Measurements from ENCODE around the gene TRIM33.

DNA sequence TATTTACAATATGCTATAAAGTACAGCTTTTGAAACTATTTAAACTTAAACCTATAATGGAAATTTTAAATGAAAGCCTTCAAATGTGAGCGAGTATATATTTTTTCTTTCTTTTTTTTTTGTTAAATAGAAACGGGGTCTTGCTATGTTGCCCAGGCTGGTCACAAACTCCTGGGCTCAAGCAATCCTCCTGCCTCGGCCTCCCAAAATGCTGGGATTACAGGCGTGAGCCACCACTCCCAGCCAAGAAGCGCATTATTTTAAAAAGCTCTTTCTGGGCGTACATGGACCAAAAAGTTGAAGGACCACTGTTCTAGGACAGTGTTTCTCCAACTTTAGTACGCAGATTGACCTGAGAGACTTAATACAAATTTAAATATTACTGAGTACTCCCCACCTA is 87.5 kb downstream of the TRIM33 start:
- TF ChIP-seq, protein P1, sequence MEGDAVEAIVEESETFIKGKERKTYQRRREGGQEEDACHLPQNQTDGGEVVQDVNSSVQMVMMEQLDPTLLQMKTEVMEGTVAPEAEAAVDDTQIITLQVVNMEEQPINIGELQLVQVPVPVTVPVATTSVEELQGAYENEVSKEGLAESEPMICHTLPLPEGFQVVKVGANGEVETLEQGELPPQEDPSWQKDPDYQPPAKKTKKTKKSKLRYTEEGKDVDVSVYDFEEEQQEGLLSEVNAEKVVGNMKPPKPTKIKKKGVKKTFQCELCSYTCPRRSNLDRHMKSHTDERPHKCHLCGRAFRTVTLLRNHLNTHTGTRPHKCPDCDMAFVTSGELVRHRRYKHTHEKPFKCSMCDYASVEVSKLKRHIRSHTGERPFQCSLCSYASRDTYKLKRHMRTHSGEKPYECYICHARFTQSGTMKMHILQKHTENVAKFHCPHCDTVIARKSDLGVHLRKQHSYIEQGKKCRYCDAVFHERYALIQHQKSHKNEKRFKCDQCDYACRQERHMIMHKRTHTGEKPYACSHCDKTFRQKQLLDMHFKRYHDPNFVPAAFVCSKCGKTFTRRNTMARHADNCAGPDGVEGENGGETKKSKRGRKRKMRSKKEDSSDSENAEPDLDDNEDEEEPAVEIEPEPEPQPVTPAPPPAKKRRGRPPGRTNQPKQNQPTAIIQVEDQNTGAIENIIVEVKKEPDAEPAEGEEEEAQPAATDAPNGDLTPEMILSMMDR (conservative IDR thresholded peaks at IDR 0.05; ENCODE audit: low read depth in 2 of 2), result no peak
- TF ChIP-seq POLR2AphosphoS5 (IDR thresholded peaks at IDR 0.05; ENCODE audit: low read depth) (no peak), CREB1 (CRISPR knock-in tag; IDR thresholded peaks at IDR 0.05; ENCODE audit: low read depth) (no peak), EZH2 (IDR thresholded peaks at IDR 0.05; ENCODE audit: low read depth, unreplicated experiment) (no peak), EZH2phosphoT487 (IDR thresholded peaks at IDR 0.05; ENCODE audit: unreplicated experiment) (no peak), NANOG (IDR thresholded peaks at IDR 0.05; ENCODE audit: borderline replicate concordance) (no peak), JUNB (IDR thresholded peaks at IDR 0.05; ENCODE audit: unreplicated experiment) (no peak), ZNF114 (CRISPR knock-in tag; IDR thresholded peaks at IDR 0.05) (no peak), ZNF331 (CRISPR knock-in tag; IDR thresholded peaks at IDR 0.05; ENCODE audit: low read depth) (no peak), STAT1 (IDR thresholded peaks at IDR 0.05; ENCODE audit: unreplicated experiment) (no peak)
- TF ChIP-seq, protein P2, sequence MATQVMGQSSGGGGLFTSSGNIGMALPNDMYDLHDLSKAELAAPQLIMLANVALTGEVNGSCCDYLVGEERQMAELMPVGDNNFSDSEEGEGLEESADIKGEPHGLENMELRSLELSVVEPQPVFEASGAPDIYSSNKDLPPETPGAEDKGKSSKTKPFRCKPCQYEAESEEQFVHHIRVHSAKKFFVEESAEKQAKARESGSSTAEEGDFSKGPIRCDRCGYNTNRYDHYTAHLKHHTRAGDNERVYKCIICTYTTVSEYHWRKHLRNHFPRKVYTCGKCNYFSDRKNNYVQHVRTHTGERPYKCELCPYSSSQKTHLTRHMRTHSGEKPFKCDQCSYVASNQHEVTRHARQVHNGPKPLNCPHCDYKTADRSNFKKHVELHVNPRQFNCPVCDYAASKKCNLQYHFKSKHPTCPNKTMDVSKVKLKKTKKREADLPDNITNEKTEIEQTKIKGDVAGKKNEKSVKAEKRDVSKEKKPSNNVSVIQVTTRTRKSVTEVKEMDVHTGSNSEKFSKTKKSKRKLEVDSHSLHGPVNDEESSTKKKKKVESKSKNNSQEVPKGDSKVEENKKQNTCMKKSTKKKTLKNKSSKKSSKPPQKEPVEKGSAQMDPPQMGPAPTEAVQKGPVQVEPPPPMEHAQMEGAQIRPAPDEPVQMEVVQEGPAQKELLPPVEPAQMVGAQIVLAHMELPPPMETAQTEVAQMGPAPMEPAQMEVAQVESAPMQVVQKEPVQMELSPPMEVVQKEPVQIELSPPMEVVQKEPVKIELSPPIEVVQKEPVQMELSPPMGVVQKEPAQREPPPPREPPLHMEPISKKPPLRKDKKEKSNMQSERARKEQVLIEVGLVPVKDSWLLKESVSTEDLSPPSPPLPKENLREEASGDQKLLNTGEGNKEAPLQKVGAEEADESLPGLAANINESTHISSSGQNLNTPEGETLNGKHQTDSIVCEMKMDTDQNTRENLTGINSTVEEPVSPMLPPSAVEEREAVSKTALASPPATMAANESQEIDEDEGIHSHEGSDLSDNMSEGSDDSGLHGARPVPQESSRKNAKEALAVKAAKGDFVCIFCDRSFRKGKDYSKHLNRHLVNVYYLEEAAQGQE (IDR thresholded peaks at IDR 0.05; ENCODE audit: unreplicated experiment), result no peak
- TF ChIP-seq, protein P3, sequence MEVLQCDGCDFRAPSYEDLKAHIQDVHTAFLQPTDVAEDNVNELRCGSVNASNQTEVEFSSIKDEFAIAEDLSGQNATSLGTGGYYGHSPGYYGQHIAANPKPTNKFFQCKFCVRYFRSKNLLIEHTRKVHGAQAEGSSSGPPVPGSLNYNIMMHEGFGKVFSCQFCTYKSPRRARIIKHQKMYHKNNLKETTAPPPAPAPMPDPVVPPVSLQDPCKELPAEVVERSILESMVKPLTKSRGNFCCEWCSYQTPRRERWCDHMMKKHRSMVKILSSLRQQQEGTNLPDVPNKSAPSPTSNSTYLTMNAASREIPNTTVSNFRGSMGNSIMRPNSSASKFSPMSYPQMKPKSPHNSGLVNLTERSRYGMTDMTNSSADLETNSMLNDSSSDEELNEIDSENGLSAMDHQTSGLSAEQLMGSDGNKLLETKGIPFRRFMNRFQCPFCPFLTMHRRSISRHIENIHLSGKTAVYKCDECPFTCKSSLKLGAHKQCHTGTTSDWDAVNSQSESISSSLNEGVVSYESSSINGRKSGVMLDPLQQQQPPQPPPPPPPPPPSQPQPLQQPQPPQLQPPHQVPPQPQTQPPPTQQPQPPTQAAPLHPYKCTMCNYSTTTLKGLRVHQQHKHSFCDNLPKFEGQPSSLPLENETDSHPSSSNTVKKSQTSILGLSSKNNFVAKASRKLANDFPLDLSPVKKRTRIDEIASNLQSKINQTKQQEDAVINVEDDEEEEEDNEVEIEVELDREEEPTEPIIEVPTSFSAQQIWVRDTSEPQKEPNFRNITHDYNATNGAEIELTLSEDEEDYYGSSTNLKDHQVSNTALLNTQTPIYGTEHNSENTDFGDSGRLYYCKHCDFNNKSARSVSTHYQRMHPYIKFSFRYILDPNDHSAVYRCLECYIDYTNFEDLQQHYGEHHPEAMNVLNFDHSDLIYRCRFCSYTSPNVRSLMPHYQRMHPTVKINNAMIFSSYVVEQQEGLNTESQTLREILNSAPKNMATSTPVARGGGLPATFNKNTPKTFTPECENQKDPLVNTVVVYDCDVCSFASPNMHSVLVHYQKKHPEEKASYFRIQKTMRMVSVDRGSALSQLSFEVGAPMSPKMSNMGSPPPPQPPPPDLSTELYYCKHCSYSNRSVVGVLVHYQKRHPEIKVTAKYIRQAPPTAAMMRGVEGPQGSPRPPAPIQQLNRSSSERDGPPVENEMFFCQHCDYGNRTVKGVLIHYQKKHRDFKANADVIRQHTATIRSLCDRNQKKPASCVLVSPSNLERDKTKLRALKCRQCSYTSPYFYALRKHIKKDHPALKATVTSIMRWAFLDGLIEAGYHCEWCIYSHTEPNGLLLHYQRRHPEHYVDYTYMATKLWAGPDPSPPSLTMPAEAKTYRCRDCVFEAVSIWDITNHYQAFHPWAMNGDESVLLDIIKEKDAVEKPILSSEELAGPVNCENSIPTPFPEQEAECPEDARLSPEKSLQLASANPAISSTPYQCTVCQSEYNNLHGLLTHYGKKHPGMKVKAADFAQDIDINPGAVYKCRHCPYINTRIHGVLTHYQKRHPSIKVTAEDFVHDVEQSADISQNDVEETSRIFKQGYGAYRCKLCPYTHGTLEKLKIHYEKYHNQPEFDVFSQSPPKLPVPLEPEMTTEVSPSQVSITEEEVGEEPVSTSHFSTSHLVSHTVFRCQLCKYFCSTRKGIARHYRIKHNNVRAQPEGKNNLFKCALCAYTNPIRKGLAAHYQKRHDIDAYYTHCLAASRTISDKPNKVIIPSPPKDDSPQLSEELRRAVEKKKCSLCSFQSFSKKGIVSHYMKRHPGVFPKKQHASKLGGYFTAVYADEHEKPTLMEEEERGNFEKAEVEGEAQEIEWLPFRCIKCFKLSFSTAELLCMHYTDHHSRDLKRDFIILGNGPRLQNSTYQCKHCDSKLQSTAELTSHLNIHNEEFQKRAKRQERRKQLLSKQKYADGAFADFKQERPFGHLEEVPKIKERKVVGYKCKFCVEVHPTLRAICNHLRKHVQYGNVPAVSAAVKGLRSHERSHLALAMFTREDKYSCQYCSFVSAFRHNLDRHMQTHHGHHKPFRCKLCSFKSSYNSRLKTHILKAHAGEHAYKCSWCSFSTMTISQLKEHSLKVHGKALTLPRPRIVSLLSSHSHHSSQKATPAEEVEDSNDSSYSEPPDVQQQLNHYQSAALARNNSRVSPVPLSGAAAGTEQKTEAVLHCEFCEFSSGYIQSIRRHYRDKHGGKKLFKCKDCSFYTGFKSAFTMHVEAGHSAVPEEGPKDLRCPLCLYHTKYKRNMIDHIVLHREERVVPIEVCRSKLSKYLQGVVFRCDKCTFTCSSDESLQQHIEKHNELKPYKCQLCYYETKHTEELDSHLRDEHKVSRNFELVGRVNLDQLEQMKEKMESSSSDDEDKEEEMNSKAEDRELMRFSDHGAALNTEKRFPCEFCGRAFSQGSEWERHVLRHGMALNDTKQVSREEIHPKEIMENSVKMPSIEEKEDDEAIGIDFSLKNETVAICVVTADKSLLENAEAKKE (CRISPR knock-in tag; IDR thresholded peaks at IDR 0.05), result no peak
- TF ChIP-seq, protein P4, sequence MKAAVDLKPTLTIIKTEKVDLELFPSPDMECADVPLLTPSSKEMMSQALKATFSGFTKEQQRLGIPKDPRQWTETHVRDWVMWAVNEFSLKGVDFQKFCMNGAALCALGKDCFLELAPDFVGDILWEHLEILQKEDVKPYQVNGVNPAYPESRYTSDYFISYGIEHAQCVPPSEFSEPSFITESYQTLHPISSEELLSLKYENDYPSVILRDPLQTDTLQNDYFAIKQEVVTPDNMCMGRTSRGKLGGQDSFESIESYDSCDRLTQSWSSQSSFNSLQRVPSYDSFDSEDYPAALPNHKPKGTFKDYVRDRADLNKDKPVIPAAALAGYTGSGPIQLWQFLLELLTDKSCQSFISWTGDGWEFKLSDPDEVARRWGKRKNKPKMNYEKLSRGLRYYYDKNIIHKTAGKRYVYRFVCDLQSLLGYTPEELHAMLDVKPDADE (IDR thresholded peaks at IDR 0.05), result no peak

All from GM23338 (cell line).